ENCODE results near the gene CNKSR1. TPM values are rescaled to one million over a fixed set of nuclear protein-coding genes. Genes with fewer than 3 reads are reported as not detected.
A peak's percentile ranks its signal among the peaks of the same experiment; 100 is the strongest.

The CNKSR1 gene
- total and polyA plus RNA-seq, 2 of the 13 experiments (the other 11 are each of a cell fraction or from before 2014, with no cell fraction given): 3.4 to 8.9 TPM

GRCh38 chr1:26233903-26234643, 56.8 kb downstream of the CNKSR1 start, which contains the start of gene CEP85 (continued):
- TF ChIP-seq, protein P1, sequence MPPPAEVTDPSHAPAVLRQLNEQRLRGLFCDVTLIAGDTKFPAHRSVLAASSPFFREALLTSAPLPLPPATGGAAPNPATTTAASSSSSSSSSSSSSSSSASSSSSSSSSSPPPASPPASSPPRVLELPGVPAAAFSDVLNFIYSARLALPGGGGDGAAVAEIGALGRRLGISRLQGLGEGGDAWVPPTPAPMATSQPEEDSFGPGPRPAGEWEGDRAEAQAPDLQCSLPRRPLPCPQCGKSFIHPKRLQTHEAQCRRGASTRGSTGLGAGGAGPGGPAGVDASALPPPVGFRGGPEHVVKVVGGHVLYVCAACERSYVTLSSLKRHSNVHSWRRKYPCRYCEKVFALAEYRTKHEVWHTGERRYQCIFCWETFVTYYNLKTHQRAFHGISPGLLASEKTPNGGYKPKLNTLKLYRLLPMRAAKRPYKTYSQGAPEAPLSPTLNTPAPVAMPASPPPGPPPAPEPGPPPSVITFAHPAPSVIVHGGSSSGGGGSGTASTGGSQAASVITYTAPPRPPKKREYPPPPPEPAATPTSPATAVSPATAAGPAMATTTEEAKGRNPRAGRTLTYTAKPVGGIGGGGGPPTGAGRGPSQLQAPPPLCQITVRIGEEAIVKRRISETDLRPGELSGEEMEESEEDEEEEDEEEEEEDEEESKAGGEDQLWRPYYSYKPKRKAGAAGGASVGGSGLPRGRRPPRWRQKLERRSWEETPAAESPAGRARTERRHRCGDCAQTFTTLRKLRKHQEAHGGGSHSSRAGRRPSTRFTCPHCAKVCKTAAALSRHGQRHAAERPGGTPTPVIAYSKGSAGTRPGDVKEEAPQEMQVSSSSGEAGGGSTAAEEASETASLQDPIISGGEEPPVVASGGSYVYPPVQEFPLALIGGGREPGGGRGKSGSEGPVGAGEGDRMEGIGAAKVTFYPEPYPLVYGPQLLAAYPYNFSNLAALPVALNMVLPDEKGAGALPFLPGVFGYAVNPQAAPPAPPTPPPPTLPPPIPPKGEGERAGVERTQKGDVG (CRISPR knock-in tag; IDR thresholded peaks at IDR 0.05; ENCODE audit: borderline replicate concordance): peak; percentile 52
- TF ChIP-seq, protein P2, sequence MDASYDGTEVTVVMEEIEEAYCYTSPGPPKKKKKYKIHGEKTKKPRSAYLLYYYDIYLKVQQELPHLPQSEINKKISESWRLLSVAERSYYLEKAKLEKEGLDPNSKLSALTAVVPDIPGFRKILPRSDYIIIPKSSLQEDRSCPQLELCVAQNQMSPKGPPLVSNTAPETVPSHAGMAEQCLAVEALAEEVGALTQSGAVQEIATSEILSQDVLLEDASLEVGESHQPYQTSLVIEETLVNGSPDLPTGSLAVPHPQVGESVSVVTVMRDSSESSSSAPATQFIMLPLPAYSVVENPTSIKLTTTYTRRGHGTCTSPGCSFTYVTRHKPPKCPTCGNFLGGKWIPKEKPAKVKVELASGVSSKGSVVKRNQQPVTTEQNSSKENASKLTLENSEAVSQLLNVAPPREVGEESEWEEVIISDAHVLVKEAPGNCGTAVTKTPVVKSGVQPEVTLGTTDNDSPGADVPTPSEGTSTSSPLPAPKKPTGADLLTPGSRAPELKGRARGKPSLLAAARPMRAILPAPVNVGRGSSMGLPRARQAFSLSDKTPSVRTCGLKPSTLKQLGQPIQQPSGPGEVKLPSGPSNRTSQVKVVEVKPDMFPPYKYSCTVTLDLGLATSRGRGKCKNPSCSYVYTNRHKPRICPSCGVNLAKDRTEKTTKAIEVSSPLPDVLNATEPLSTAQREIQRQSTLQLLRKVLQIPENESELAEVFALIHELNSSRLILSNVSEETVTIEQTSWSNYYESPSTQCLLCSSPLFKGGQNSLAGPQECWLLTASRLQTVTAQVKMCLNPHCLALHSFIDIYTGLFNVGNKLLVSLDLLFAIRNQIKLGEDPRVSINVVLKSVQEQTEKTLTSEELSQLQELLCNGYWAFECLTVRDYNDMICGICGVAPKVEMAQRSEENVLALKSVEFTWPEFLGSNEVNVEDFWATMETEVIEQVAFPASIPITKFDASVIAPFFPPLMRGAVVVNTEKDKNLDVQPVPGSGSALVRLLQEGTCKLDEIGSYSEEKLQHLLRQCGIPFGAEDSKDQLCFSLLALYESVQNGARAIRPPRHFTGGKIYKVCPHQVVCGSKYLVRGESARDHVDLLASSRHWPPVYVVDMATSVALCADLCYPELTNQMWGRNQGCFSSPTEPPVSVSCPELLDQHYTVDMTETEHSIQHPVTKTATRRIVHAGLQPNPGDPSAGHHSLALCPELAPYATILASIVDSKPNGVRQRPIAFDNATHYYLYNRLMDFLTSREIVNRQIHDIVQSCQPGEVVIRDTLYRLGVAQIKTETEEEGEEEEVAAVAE (CRISPR knock-in tag; IDR thresholded peaks at IDR 0.05; ENCODE audit: borderline replicate concordance): no peak; the same call in 1 of the 2 replicates
- TF ChIP-seq, protein P3, sequence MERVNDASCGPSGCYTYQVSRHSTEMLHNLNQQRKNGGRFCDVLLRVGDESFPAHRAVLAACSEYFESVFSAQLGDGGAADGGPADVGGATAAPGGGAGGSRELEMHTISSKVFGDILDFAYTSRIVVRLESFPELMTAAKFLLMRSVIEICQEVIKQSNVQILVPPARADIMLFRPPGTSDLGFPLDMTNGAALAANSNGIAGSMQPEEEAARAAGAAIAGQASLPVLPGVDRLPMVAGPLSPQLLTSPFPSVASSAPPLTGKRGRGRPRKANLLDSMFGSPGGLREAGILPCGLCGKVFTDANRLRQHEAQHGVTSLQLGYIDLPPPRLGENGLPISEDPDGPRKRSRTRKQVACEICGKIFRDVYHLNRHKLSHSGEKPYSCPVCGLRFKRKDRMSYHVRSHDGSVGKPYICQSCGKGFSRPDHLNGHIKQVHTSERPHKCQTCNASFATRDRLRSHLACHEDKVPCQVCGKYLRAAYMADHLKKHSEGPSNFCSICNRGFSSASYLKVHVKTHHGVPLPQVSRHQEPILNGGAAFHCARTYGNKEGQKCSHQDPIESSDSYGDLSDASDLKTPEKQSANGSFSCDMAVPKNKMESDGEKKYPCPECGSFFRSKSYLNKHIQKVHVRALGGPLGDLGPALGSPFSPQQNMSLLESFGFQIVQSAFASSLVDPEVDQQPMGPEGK (CRISPR knock-in tag; IDR thresholded peaks at IDR 0.05): peak; percentile 86
- TF ChIP-seq, protein P4, sequence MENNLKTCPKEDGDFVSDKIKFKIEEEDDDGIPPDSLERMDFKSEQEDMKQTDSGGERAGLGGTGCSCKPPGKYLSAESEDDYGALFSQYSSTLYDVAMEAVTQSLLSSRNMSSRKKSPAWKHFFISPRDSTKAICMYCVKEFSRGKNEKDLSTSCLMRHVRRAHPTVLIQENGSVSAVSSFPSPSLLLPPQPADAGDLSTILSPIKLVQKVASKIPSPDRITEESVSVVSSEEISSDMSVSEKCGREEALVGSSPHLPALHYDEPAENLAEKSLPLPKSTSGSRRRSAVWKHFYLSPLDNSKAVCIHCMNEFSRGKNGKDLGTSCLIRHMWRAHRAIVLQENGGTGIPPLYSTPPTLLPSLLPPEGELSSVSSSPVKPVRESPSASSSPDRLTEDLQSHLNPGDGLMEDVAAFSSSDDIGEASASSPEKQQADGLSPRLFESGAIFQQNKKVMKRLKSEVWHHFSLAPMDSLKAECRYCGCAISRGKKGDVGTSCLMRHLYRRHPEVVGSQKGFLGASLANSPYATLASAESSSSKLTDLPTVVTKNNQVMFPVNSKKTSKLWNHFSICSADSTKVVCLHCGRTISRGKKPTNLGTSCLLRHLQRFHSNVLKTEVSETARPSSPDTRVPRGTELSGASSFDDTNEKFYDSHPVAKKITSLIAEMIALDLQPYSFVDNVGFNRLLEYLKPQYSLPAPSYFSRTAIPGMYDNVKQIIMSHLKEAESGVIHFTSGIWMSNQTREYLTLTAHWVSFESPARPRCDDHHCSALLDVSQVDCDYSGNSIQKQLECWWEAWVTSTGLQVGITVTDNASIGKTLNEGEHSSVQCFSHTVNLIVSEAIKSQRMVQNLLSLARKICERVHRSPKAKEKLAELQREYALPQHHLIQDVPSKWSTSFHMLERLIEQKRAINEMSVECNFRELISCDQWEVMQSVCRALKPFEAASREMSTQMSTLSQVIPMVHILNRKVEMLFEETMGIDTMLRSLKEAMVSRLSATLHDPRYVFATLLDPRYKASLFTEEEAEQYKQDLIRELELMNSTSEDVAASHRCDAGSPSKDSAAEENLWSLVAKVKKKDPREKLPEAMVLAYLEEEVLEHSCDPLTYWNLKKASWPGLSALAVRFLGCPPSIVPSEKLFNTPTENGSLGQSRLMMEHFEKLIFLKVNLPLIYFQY (CRISPR knock-in tag; IDR thresholded peaks at IDR 0.05; ENCODE audit: borderline replicate concordance): peak; percentile 31; the same call in 1 of the 2 replicates
- TF ChIP-seq FOXP1 (IDR thresholded peaks at IDR 0.05): no peak
- no peak for TF ChIP-seq FOXP1 (CRISPR knock-in tag; IDR thresholded peaks at IDR 0.05)
- no peak for TF ChIP-seq FOXA3 (CRISPR knock-in tag; IDR thresholded peaks at IDR 0.05)
- TF ChIP-seq SRSF1 (optimal IDR thresholded peaks at IDR 0.05; ENCODE audit: low read depth, low read length): peak; percentile 52
- no peak; the same call in 1 of the 2 replicates for TF ChIP-seq IRF2 (CRISPR knock-in tag; IDR thresholded peaks at IDR 0.05)
- TF ChIP-seq RELA (CRISPR knock-in tag; IDR thresholded peaks at IDR 0.05): peak; percentile 63; the same call in 1 of the 2 replicates
- no peak for TF ChIP-seq REXO4 (CRISPR knock-in tag; IDR thresholded peaks at IDR 0.05; ENCODE audit: borderline replicate concordance)
- no peak for TF ChIP-seq CSRNP2 (CRISPR knock-in tag; conservative IDR thresholded peaks at IDR 0.05; ENCODE audit: low read depth)

Data from HepG2 (cell line).